HG03457 (cell line): ENCODE results near the gene PRKG1.

ENCODE experiments used
- ATAC-seq: cut with Tn5 transposase; IDR thresholded peaks from one replicate; pipeline ENCODE4 v1.9.1; 2021; ENCODE audit warnings: moderate number of reproducible peaks; ENCODE audit not compliant: unreplicated experiment

PRKG1 gene

DNA sequence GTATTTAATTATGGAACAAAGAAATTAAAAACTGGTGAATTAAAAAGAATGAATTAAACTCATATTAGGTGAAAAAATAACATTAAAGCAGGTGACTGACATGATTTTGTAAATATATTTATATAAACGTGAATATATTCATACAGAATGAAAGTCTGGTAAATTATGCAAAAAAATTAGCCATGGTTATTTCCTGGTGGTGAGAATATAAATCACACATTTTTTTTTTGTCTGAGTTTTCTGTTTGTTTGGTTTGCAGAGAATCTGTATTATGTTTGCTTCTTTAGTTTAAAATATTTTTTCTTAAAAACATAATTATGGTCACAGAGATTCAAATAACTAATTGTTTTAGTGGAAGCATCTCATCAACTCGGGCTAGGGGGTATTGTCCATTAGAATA is 698.1 kb downstream of the PRKG1 start:
- ATAC-seq = no peak

DNA sequence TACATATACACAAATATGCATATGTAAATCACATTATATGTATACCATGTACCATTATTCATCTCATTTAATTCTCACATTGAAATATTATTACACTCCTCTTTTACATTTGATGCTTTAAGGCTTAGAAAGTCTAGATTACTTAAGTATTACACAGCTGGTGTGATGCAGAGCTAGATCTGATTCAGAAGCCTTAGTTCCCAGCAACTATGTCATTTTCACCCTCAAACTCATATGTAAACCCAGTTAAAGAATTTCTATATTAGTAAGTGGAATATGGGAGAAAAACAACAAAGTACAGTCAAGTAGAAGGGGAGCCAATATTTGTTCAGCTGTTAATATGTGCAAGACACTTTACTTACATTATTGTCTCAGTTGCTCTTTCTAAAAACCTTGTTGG is 699.4 kb downstream of the PRKG1 start:
- no peak for ATAC-seq

DNA sequence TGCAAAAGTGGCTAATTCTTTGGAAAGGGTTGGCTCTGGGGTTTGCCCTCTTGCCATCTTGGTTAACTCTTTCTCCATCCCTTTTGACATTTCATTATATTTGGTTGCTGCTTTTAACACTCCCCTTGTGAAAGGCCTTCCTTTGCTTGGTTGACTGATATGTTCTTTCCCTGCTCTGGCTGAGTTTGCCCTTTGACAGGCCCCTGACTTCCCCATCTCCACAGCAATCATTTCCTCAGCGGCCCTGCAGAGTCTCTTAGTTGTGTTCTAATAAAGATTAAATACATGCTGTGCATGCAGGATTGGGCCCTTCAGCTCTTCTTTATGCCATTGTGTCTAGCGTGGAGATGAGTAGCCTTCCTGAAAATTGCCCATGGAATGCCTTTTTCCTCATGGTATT is 709.7 kb downstream of the PRKG1 start:
- ATAC-seq = no peak

DNA sequence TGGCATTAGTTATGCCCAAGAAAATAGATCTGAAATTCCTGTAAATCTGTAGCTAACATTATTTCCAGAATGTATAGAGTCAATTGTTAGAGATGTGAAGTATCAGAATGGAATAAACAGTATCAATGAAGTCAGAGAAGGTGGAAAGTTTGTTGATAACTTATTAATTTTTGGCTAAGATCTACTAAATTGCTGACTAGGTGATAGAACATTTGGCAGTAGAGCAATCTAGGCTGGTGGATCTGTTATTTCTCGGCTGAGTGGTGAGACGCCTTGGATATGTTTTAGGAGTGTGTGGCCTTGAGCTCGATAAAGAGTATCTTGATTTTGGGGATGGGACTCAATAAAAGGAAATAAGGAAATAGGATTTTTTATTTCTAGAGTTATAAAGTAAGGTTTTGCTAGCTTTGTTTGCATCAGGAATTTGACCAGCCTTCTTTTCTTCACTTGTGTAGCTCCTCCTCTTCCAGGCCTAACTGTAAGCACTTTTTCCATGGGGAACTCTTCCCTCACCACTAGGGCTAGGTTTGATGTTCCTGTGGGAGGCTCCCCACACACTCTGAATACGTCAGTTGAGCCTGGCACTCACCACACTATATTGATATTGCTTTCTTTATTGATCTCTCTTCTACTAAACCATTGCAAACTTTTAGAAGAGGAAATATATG is 711.9 kb downstream of the PRKG1 start:
- no peak for ATAC-seq

DNA sequence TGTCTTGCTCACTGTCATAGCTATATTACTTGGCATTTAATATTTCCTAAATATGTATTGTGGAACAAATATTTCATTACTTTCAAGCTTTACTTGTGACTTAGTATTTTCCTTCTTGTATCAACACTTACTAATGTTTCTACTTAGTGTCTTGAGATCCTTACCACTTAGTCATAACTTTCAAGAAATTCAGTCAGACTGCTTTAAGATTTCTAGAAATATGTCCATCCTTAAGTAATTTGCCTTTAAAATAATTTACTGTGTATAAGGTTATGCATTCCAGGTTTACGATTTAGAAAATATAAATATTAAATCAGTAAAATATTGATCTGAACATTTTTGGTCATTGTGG is 712.4 kb downstream of the PRKG1 start:
- ATAC-seq = no peak

DNA sequence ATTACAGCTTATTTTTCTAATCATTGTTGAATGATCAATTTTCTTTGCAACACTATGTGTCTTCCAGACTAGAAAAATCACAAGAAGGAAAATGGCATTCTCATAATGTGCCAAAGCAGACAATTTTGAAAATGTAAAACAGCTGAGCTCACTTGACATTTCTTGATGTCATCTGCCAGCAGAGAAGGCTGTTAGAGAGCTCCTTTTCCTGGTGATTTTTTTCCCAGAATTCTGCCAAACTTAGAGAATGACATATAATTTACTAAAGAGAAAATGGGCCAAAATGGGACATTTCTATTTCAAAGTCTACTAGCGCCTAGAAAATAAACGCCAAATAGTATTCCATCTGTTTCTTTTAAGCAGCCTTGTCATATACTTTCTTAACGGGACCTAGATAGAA is 714.0 kb downstream of the PRKG1 start:
- ATAC-seq = no peak

DNA sequence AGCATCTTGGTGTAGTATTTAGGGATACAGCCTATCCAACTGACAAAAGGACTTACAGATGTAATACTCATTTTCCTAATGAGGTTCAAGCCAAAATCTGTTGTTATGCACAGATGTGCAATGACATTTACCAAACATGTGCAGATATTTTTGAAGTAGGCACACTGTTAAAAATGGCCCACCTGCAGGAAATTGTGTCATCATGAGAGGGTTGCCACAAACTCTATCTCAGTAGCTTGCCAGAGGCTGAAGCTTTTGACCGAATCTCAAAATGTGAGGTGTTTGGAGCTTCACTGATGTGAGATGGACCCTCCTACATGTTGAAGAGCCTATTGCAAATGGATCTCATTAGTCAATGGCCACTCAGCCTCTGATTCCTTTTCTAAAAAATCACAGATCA is 714.8 kb downstream of the PRKG1 start:
- no peak for ATAC-seq

DNA sequence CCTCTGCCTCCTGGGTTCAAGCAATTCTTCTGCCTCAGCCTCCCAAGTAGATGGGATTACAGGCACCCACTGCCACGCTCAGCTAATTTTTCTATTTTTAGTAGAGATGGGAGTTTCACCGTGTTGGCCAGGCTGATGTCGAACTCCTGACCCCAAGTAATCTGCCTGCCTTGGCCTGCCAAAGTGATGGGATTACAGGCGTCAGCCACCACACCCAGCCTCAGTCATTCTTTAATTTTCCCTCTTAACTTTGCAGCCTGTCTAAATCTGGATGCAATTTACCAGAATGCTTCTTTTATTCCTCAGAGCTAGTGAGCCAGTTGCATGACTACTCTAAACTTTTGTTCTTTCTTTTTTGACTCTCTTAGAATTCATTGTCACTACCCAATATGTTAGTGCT is 715.6 kb downstream of the PRKG1 start:
- no peak for ATAC-seq

DNA sequence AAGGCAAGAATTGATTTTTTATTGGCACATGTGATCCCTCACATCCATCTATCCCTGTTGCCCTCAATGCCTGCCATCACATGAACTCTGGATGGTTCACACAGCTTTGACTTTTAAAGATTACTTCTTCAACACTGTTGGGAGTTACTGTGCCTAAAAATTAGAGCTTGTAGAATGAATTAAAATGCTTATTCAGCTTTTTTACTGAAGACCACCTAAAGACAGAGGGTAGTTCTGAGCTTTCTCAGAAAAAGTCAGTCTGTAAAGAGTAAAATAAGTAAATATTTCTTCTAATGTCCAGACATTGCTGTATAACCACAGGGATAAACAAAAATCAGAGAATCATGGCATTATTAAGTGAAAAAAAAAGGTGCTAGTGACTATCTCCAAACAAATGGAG is 718.4 kb downstream of the PRKG1 start:
- no peak for ATAC-seq

DNA sequence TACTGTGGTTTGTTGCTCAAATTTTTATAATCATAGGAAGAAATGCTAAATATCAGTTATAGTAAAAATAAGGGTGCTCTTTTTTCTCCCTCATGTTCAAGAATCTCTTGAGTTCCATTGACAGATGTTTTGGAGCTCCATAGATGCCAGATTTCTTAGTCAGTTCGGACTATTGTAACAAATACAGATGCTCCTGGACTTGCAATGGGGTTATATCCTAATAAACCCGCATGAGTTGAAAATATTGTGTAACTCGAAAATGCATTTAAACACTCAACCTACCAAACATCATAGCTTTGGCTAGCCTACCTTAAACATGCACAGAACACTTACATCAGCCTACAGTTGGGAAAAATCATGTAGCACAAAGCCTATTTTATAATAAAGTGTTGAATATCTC is 725.8 kb downstream of the PRKG1 start:
- ATAC-seq = no peak

DNA sequence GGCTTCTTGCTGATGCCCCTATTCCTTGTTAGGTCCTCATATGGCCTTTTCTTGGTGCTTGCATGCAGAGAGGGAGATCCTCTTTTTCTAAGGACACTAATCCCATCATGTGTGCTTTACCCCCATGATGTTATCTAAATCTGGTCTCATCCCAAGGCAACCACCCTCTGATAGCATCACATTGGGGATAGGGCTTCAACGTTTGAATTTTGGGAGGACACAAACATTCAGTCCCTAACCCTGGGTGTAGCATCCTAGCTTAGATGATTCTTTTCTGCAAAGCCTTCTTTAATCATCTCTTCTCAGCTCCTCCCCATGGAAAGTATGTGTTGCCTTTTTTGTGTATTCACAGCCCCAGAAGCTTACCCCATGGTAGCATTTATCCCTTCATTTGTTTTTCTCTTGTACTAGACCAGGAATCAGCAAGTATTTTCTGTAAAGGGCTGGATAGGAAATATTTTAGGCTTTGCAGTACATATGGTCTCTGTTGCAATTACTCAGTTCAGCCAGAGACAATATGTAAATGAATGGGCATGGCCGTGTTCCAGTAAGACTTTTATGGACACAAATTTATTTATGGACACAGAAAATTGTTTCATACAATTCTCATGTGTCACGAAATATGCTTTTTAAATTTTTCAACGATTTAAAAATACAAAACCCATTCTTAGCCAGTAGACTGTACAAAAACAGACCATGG is 726.6 kb downstream of the PRKG1 start:
- no peak for ATAC-seq

DNA sequence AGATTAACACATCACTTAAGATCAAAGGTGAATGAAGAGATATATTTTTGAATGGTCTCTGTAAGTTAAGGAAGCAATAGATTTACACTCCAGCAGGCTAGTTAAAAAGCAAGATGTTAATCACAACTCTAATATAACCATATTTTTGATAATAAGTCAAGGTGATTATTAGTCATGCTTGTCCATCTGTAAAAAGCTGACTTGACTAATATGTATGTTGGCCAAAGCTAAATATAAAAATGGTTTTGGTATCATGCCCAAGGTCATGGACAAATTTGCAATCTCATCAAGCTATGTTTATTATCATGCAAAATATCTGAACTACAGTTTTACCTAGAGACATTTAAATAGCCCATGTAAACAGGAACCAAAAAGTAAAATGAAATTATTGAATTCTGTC is 727.7 kb downstream of the PRKG1 start:
- ATAC-seq = no peak

DNA sequence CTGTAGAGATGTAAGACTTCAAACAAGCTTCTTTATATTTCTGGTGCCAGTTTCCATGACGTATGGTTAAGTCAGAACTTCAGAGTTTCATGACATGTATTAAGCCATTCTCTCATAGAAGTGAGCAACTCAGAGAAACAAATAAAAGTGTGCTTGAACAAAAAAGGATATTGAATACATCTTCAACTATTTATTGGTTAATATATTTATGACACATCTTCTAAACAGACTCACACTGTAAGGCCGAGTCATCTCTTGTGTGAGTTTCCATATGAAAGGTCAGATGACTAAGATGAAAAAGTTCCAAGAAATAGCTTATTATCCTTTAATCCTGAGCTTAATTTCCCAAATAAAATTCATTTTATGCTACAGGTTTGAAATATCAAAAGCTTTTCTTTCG is 730.6 kb downstream of the PRKG1 start:
- no peak for ATAC-seq

DNA sequence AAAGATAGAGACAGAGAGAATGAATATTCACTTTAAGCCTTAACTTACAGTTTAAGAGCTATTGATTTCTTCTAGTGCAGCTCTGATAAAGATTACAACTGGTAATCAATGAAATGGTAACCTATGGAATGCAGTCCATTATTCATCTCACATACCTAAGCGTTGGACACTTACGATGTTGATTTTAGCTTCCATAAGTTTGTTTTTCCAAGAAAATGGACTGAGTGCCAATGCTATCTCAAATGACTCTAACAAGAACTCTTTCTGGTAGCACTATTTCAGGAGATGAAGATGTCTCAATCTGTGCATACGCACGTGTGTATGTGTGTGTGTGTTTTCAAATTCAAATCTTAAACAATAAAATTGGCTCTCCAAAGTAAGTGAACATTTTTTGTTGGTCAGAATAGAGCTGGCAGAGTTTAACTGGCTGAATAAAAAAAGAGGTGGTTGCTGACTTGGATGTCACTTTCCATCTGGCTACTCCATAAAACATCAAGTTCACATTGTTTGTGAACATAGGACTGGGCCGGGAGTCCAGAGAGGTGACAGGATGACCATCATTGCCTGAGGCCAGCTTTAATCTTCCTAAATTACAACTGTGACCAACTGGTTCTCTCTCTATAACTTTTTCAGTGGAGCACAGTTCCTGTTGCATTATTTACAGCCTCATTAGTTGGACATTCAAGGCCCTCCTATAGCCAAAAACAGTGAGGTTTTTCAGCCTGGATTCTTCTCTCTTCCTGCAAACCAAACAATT is 732.0 kb downstream of the PRKG1 start:
- no peak for ATAC-seq

DNA sequence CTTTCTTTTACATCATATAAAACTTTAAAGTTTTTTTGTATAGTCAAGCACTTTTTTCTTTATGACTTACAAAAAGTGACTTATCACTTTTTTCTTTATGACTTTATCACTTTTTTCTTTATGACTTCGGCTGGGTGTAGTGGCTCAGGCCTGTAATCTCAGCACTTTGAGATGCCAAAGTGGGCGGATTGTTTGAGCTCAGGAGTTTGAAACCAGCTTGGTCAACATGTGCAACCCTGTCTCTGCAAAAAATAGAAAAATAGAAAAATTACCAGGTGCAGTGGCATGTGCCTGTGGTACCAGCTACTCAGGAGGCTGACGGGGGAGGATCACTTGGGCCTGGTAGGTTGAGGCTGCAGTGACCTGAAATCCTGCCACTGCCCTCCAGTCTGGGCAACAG is 733.9 kb downstream of the PRKG1 start:
- ATAC-seq = no peak

DNA sequence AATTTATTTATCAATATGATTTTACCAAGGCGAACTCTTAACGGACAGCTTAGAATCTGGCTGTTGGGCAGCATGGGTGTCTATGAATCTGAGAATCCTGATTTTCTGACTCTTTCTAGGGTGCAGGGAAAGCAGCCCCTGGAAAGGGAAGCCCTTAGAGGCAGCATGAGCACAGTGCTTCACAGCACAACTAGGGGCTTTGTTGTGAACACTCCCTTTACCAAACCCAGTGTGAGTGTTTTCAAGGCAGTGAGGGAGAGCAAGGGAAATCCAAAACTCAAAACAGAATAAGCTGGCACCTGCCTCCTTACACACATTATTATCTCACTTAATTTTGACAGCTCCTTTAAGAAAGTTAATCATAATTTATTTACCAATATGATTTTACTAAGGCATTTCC is 741.4 kb downstream of the PRKG1 start:
- ATAC-seq = no peak

DNA sequence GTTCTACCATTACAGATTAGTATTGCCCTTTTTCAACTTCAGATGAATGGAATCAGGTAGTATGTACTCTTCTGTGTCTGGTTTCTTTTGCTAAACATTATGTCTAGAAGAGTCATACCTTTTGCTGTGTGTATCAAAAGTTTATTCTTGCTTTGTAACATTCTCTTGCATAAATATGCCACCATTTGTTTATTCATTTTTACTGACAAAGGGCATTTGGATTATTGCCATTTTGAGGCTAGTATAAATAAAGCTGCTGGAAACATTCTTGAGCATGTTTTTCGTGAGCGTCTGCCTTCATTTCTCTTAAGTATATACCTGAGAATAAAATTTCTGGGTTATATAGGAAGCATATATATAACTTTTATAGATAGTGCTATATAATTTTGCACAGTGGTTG is 746.8 kb downstream of the PRKG1 start:
- no peak for ATAC-seq

DNA sequence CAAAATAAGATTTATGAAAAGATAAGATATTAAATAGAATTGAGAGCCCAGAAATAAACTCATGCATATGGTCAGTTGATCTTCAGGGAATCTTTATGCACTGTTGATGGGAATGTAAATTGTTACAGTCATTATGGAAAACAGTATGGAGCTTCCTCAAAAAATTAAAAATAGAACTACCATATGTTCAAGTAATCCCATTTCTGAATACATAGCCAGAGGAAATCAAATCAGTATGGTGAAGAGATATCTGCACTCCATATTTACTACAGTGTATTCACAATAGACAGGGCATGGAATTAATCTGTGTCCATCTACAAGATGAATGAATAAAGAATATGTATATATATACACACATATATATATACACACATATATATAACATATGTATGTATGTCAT is 747.5 kb downstream of the PRKG1 start:
- ATAC-seq = no peak

DNA sequence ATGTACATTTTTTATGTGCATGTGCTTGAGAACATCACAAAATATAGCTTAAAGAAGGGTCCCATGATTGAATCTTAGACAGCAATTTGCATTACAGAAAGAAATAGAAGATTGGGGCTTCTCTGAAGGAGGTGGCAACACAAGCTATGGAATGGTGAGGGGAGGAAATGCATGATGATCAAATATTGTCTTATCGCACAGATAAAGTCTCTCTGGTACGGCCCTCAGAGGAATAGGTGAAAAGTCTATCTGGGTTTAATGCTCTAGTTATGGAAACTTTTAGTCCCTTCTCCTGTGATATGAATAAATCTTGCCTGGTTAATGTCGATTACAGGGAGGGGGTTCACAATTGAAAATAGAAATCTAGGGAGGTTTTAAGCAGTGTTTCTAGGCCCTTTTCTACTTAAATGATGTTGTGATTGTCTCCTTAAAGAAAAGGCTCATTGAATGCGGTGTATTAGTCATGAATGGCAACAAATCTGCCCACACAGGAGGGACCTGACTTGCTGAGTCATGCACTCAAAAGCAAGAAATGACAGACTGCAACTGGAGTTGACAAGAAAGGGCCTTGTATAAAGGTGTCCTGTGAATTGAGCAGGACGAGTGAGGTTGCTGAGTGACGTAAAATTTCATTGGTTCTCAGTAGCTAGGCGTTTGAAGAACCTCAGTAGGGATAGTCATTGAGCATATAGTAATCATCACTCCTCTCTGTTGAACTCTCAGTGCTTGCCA is 758.5 kb downstream of the PRKG1 start:
- no peak for ATAC-seq

DNA sequence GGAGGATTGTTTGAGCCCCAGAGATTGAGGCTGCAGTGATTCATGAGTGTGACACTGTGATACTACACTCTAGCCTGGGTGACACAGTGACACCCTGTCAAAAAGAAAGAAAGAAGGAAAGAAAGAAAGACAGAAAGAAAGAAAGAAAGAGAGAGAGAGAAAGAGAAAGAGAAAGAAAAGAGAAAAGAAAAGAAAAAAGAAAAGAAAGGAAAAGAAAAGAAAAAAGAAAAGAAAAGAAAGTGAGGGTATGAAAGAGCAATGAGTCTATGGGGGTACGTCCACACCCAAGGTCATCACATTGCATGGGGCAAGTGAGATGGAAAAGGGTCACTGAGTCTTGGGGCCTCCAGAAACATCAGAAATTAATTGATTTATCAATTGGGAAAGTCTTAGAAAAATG is 760.3 kb downstream of the PRKG1 start:
- ATAC-seq = no peak

DNA sequence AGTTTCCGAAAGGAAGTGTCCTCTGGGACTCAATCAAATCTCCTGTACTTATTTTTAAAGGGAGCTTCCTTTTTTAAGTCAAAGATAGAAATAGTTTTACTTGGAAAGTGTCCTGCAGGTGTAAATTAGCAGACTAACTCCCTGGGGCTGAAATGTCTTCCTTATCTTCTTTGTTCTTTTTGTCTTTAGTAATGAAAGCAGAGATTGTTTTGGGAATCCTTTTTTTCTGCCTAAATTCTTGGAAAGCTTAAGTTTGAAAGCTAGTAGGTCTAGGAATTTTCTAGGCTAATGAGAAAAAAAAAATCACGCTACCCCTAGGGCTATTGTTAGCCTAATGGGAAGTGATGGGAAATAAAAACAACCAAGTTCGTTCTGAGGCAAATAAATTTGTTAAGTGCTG is 764.2 kb downstream of the PRKG1 start:
- ATAC-seq = no peak

DNA sequence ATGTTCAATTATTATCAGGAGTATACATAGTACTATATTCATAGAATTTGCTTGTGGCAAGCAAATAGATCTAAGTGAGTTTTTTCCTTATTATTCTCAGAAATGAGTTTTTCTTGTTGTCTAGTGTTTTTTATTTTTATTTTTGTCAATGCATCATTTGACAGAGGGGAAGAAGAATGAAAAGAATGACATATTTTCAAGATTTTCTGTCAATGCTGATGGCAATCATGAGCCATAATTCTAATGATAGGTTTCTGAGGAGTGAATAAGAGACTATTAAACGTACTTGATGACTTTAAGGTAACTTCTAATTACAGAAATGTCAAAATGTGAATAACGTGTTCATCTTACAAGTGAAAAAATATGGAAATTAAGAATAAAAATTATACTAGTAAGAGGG is 769.7 kb downstream of the PRKG1 start:
- no peak for ATAC-seq
